DOHH2 (cell line): ENCODE measurements around the gene ZNF587.

Experiments
- CTCF ChIP-seq: fragments of 200-600 bp; sonication (generic); IDR thresholded peaks from one replicate; pipeline ENCODE4 v1.5.1; 2014; ENCODE audit warnings: antibody characterized with exemption, mild to moderate bottlenecking, low read depth, low read length; ENCODE audit not compliant: poor library complexity, severe bottlenecking
- EZH2phosphoT487 ChIP-seq: fragments of 200-600 bp; sonication (generic); IDR thresholded peaks from 2 replicates; pipeline ENCODE4 v1.6.1; 2017; ENCODE audit warnings: borderline replicate concordance, mild to moderate bottlenecking, antibody characterized with exemption, low read length, moderate library complexity, mixed read lengths

- TF ChIP-seq CTCF: no peak
- TF ChIP-seq EZH2phosphoT487: no peak
Measured at GRCh38 chr19:57814505-57815246, 35.0 kb upstream of the ZNF587 start, which contains the start of gene ZNF552.
